SK-N-SH (cell line): ENCODE data around the gene EXTL2.

Experiments used
- GATA2 ChIP-seq: sonication (generic); formaldehyde crosslinking; IDR thresholded peaks from 2 replicates; pipeline ENCODE4 v1.5.0; 2020; ENCODE audit warnings: mild to moderate bottlenecking, missing genetic modification reagents
- RFX5 ChIP-seq: IDR thresholded peaks from 2 replicates; pipeline ENCODE4 v1.6.1; 2012; ENCODE audit warnings: mild to moderate bottlenecking, improper control_type of control experiment, low read length
- TAF1 ChIP-seq: IDR thresholded peaks from 2 replicates; pipeline ENCODE4 v1.6.1; 2012; ENCODE audit warnings: low read depth, mild to moderate bottlenecking, low read length, moderate library complexity, borderline replicate concordance
- TF ChIP-seq, protein P1 (sequence below): fragments of 200-600 bp; sonication (generic); IDR thresholded peaks from 2 replicates; pipeline ENCODE4 v1.6.1; 2017; ENCODE audit warnings: antibody characterized with exemption, mild to moderate bottlenecking, moderate library complexity
- TF ChIP-seq, protein P2 (sequence below): IDR thresholded peaks from 2 replicates; pipeline ENCODE4 v1.6.1; 2012; ENCODE audit warnings: mild to moderate bottlenecking, low read depth, low read length, moderate library complexity

DNA sequence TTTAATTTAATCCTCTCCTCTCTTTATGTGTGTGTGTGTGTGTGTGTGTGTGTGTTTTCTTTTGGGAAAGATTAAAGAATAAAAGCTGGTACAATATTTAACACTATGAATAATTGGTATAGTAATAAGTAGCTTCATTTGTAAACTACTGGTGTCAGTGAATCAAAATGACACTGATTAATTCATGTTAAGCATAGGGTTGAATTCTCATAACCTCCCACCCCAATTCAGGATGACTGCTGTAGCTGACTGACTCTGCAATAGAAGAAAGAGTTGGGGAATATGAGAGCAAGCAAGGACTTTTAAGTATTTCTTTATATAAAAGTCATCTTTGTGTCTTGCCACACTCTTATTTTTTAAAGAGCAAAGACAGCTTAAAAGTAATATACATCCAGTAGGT lies 14.4 kb upstream of the EXTL2 start:
- no peak for TF ChIP-seq GATA2 (CRISPR knock-in tag)
- TF ChIP-seq RFX5, result no peak
- TF ChIP-seq, protein P1, sequence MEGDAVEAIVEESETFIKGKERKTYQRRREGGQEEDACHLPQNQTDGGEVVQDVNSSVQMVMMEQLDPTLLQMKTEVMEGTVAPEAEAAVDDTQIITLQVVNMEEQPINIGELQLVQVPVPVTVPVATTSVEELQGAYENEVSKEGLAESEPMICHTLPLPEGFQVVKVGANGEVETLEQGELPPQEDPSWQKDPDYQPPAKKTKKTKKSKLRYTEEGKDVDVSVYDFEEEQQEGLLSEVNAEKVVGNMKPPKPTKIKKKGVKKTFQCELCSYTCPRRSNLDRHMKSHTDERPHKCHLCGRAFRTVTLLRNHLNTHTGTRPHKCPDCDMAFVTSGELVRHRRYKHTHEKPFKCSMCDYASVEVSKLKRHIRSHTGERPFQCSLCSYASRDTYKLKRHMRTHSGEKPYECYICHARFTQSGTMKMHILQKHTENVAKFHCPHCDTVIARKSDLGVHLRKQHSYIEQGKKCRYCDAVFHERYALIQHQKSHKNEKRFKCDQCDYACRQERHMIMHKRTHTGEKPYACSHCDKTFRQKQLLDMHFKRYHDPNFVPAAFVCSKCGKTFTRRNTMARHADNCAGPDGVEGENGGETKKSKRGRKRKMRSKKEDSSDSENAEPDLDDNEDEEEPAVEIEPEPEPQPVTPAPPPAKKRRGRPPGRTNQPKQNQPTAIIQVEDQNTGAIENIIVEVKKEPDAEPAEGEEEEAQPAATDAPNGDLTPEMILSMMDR, result no peak
- no peak for TF ChIP-seq TAF1
- TF ChIP-seq, protein P2, sequence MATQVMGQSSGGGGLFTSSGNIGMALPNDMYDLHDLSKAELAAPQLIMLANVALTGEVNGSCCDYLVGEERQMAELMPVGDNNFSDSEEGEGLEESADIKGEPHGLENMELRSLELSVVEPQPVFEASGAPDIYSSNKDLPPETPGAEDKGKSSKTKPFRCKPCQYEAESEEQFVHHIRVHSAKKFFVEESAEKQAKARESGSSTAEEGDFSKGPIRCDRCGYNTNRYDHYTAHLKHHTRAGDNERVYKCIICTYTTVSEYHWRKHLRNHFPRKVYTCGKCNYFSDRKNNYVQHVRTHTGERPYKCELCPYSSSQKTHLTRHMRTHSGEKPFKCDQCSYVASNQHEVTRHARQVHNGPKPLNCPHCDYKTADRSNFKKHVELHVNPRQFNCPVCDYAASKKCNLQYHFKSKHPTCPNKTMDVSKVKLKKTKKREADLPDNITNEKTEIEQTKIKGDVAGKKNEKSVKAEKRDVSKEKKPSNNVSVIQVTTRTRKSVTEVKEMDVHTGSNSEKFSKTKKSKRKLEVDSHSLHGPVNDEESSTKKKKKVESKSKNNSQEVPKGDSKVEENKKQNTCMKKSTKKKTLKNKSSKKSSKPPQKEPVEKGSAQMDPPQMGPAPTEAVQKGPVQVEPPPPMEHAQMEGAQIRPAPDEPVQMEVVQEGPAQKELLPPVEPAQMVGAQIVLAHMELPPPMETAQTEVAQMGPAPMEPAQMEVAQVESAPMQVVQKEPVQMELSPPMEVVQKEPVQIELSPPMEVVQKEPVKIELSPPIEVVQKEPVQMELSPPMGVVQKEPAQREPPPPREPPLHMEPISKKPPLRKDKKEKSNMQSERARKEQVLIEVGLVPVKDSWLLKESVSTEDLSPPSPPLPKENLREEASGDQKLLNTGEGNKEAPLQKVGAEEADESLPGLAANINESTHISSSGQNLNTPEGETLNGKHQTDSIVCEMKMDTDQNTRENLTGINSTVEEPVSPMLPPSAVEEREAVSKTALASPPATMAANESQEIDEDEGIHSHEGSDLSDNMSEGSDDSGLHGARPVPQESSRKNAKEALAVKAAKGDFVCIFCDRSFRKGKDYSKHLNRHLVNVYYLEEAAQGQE, result no peak
